Mucosa of descending colon (tissue), 3 donors: Measurements from ENCODE around the gene ZC3H12D. TPM values are rescaled to one million over a fixed set of nuclear protein-coding genes. Genes with fewer than 3 reads are reported as not detected.

ENCODE experiments used
- ATAC-seq: fragments of 200-7000 bp; cut with Tn5 transposase; one replicate; pipeline ENCODE4 v1.9.1; 2020; ENCODE audit warnings: mild to moderate bottlenecking, moderate library complexity
- DNase-seq, 3 donors: peaks; one replicate each; pipeline ENCODE4 v3.0.0-alpha.2; 2020
- H3K36me3 ChIP-seq: fragments of 200-600 bp; one replicate; pipeline ENCODE4 v1.8.0; 2021; ENCODE audit warnings: low read depth, mild to moderate bottlenecking
- H3K4me1 ChIP-seq: fragments of 200-600 bp; one replicate; pipeline ENCODE4 v1.8.0; 2021; ENCODE audit warnings: low read depth, mild to moderate bottlenecking
- H3K4me3 ChIP-seq: fragments of 200-600 bp; one replicate; pipeline ENCODE4 v1.8.0; 2021; ENCODE audit warnings: mild to moderate bottlenecking
- H3K9me3 ChIP-seq: fragments of 200-600 bp; one replicate; pipeline ENCODE4 v1.8.0; 2021; ENCODE audit warnings: mild to moderate bottlenecking
- CTCF ChIP-seq: fragments of 200-600 bp; IDR thresholded peaks from one replicate; pipeline ENCODE4 v1.8.0; 2022; ENCODE audit warnings: antibody characterized with exemption, mild to moderate bottlenecking
- intact Hi-C, 2 donors: fragments of 100-400 bp; cut with DNase I in 1 of 2; cut with micrococcal nuclease in 1 of 2; formaldehyde crosslinking; loops; one replicate each; pipeline versions ENCODE4 v1.11.0 to v1.11.1; 2022; cut with DNase I, micrococcal nuclease
- total RNA-seq, 3 donors: library from RNA; stranded (reverse); fragmentation: NEBNext Ultra II Directional in 2 of 3; extraction: Animal tissue kit (Norgen Biotek cat#: 25700) in 2 of 3; gene quantifications; one replicate each; pipeline versions ENCODE4 v1.2.1 to v1.2.4, GENCODE V29; 2021 to 2023
- donor health status: DM: no; HTN: no; CAD: no; lungs with moderate emphysema.
- donor health status: DM: no; HTN: no; CAD: no.
- donor health status: DM: no; HTN: yes; CAD: no.

ZC3H12D gene
- total RNA-seq, 3 donors from 2014 or later, result 5.2 to 9.1 (median 8.9) TPM

GRCh38 chr6:149405823-149406765 lies 78.7 kb downstream of the ZC3H12D start:
- ATAC-seq (peak; percentile 75), DNase-seq (peak in 1 of 3 donors; percentile 19)
- intact Hi-C loops, result no loop called here
- no peak overlapping the region for H3K4me3 ChIP-seq
- no peaks in the 10 kb centered on the region for H3K9me3 ChIP-seq
- H3K36me3 ChIP-seq, result no peaks in the 10 kb centered on the region
- TF ChIP-seq CTCF, result no peak
- H3K4me1 ChIP-seq, result no peaks in the 10 kb centered on the region

GRCh38 chr6:149403534-149403933 lies 81.3 kb downstream of the ZC3H12D start:
- intact Hi-C loops, result no loop called here
- ATAC-seq, result no peak
- Histone ChIP-seq H3K36me3 (no peaks in the 10 kb centered on the region), H3K4me3 (no peak overlapping the region), H3K4me1 (no peaks in the 10 kb centered on the region), H3K9me3 (no peaks in the 10 kb centered on the region)
- no peak for DNase-seq
- TF ChIP-seq CTCF, result no peak

DNA sequence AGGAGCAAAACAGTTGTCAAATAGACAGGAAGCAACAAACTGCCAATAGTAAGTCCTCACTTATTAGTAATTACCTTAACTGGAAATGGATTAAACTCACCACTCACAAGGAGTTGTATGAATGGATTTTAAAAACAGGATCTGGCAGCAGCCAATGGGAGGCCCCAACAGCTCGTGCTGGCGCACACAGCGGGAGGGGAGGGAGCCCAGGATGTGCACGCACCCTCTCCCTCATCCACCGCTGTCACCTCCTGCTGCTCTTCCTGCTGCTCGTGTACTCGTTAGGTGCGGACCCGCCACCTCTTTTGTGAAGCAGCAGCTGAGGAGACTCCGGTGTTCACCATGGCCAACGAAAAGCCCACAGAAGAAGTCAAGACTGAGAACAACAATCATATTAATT lies 84.8 kb downstream of the ZC3H12D start, which contains the start of gene SUMO4:
Gene SUMO4, plus strand, starts transcription at position 213 of the 400 bp plus-strand sequence. Its CDS starts 130 bp downstream, at position 343.
- DNase-seq, result peak in 1 of 3 donors; percentile 38
- Histone ChIP-seq H3K36me3 (no peaks in the 10 kb centered on the region), H3K4me3 (no peak within 1 kb of the TSS), H3K4me1 (no peaks in the 10 kb centered on the region), H3K9me3 (no peaks in the 10 kb centered on the region)
- TF ChIP-seq CTCF, result no peak
- ATAC-seq, result no peak
- intact Hi-C loops, result no loop called here

GRCh38 chr6:149397384-149397783 lies 87.4 kb downstream of the ZC3H12D start:
- no peaks in the 10 kb centered on the region for H3K9me3 ChIP-seq
- no peaks in the 10 kb centered on the region for H3K36me3 ChIP-seq
- ATAC-seq, result no peak
- no peak for TF ChIP-seq CTCF
- no peak overlapping the region for H3K4me3 ChIP-seq
- DNase-seq, result no peak
- intact Hi-C loops, result no loop called here
- peaks cover 4% of the 10 kb centered on the region for H3K4me1 ChIP-seq

Other genes with a start within 250 kb of the ZC3H12D start
- gene TAB2, start 167.3 kb downstream of the ZC3H12D start, total RNA-seq, result 100 to 1,000 TPM in 1 of 3 donors, 10 to 100 TPM in 2; 57.1 to 124 (median 70.2) TPM
- 1 to 10 TPM; 1.7 to 3.6 (median 2.7) TPM for gene SUMO4, start 84.8 kb downstream of the ZC3H12D start, total RNA-seq
- gene PPIL4, start 61.0 kb upstream of the ZC3H12D start, total RNA-seq, result 10 to 100 TPM; 16.4 to 25.6 (median 21.5) TPM
- 10 to 100 TPM; 45.6 to 64.6 (median 48.4) TPM for gene GINM1, start 81.4 kb upstream of the ZC3H12D start, total RNA-seq
- gene KATNA1, start 163.7 kb upstream of the ZC3H12D start, total RNA-seq, result 10 to 100 TPM in 2 of 3 donors, 1 to 10 TPM in 1; 9.2 to 16.8 (median 13.2) TPM
- 10 to 100 TPM; 23.2 to 39.0 (median 23.3) TPM for gene LATS1, start 233.1 kb upstream of the ZC3H12D start, total RNA-seq